GM21723 (cell line): ENCODE data around the gene UMOD.

Experiments
- ATAC-seq: cut with Tn5 transposase; IDR thresholded peaks from one replicate; pipeline ENCODE4 v1.9.1; 2021; ENCODE audit warnings: mild to moderate bottlenecking, moderate library complexity; ENCODE audit not compliant: unreplicated experiment

The UMOD gene

GRCh38 chr16:20302389-20302788 lies 50.1 kb downstream of the UMOD start:
- no peak for ATAC-seq

GRCh38 chr16:20301840-20302239 lies 50.7 kb downstream of the UMOD start:
- ATAC-seq, result no peak

GRCh38 chr16:20300312-20301097 lies 52.0 kb downstream of the UMOD start:
- no peak for ATAC-seq

- ATAC-seq, result no peak
Measured at GRCh38 chr16:20298452-20298851, 54.1 kb downstream of the UMOD start.

GRCh38 chr16:20291208-20292206 lies 61.0 kb downstream of the UMOD start:
- ATAC-seq, result no peak

- ATAC-seq, result no peak
Measured at GRCh38 chr16:20289571-20289970, 62.9 kb downstream of the UMOD start.

- ATAC-seq, result no peak
Measured at GRCh38 chr16:20285993-20286499, 66.5 kb downstream of the UMOD start.
